ENCODE measurements around the gene CARD14.

GRCh38 chr17:80181431-80181830, 11.6 kb downstream of the CARD14 start:
- TF ChIP-seq CTCF (IDR thresholded peaks at IDR 0.05) (no peak), POLR2AphosphoS5 (IDR thresholded peaks at IDR 0.05; ENCODE audit: low read depth, low read length) (no peak), TCF7L2 (IDR thresholded peaks at IDR 0.05; ENCODE audit: low read depth, low read length) (no peak)
